ENCODE results near the gene PRMT6.

DNA sequence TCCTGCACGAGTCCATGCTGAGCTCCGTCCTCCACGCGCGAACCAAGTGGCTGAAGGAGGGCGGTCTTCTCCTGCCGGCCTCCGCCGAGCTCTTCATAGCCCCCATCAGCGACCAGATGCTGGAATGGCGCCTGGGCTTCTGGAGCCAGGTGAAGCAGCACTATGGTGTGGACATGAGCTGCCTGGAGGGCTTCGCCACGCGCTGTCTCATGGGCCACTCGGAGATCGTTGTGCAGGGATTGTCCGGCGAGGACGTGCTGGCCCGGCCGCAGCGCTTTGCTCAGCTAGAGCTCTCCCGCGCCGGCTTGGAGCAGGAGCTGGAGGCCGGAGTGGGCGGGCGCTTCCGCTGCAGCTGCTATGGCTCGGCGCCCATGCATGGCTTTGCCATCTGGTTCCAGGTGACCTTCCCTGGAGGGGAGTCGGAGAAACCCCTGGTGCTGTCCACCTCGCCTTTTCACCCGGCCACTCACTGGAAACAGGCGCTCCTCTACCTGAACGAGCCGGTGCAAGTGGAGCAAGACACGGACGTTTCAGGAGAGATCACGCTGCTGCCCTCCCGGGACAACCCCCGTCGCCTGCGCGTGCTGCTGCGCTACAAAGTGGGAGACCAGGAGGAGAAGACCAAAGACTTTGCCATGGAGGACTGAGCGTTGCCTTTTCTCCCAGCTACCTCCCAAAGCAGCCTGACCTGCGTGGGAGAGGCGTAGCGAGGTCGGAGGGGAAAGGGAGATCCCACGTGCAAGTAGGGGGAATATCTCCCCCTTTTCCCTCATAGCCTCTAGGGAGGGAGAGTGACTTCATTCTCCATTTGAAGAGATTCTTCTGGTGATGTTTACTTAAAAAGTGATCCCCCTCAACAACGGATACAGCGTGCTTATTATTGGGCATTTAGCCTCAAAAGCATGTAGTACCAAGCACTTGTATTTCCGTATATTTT lies 991 bp downstream of the PRMT6 start:
- TF ChIP-seq POLR2AphosphoS5 (IDR thresholded peaks at IDR 0.05) (peak in 2 of 3 donors; percentile 53 to 67), POLR2A (IDR thresholded peaks at IDR 0.05) (no peak)
- TF ChIP-seq, protein P1, sequence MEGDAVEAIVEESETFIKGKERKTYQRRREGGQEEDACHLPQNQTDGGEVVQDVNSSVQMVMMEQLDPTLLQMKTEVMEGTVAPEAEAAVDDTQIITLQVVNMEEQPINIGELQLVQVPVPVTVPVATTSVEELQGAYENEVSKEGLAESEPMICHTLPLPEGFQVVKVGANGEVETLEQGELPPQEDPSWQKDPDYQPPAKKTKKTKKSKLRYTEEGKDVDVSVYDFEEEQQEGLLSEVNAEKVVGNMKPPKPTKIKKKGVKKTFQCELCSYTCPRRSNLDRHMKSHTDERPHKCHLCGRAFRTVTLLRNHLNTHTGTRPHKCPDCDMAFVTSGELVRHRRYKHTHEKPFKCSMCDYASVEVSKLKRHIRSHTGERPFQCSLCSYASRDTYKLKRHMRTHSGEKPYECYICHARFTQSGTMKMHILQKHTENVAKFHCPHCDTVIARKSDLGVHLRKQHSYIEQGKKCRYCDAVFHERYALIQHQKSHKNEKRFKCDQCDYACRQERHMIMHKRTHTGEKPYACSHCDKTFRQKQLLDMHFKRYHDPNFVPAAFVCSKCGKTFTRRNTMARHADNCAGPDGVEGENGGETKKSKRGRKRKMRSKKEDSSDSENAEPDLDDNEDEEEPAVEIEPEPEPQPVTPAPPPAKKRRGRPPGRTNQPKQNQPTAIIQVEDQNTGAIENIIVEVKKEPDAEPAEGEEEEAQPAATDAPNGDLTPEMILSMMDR (IDR thresholded peaks at IDR 0.05 in 8 of 11, conservative IDR thresholded peaks at IDR 0.05 in 3 of 11): no peak

Data from spleen (tissue), 7 donors.